GM18502 (cell line): ENCODE results near the gene MYL6B.
"Not testable (repeated sequence)": the region's sequence is repeated elsewhere in the genome, so short reads cannot be mapped to it uniquely, and the experiment has no call there.

Source experiments
- ATAC-seq: cut with Tn5 transposase; IDR thresholded peaks from one replicate; pipeline ENCODE4 v1.9.1; 2021; ENCODE audit warnings: mild to moderate bottlenecking; ENCODE audit not compliant: unreplicated experiment, poor library complexity

MYL6B gene

GRCh38 chr12:56151672-56152131, 685 bp upstream of the MYL6B start:
- peak; percentile 61 for ATAC-seq

GRCh38 chr12:56152756-56153677, 630 bp downstream of the MYL6B start:
- ATAC-seq: no peak

GRCh38 chr12:56153678-56154065, 1.3 kb downstream of the MYL6B start:
- no peak for ATAC-seq

- no peak for ATAC-seq
Observed at GRCh38 chr12:56154246-56154771, 1.9 kb downstream of the MYL6B start.

GRCh38 chr12:56154818-56155217, 2.4 kb downstream of the MYL6B start:
- no peak for ATAC-seq

GRCh38 chr12:56155256-56155845, 3.0 kb downstream of the MYL6B start:
- ATAC-seq: no peak

GRCh38 chr12:56156464-56157200, 4.2 kb downstream of the MYL6B start:
- ATAC-seq: not testable (repeated sequence)

GRCh38 chr12:56157201-56158028, 5.0 kb downstream of the MYL6B start:
- peak; percentile 38 for ATAC-seq

- peak; percentile 80 for ATAC-seq
Observed at GRCh38 chr12:56158029-56158925, 5.9 kb downstream of the MYL6B start, which contains the start of gene MYL6. Gene MYL6, plus strand, starts transcription at chr12:56158359. Its CDS starts 43 bp downstream, at chr12:56158402.

- no peak for ATAC-seq
Observed at GRCh38 chr12:56158926-56159461, 6.6 kb downstream of the MYL6B start.

GRCh38 chr12:56159482-56160192, 7.2 kb downstream of the MYL6B start:
- no peak for ATAC-seq

GRCh38 chr12:56160193-56160763, 7.9 kb downstream of the MYL6B start:
- no peak for ATAC-seq

- ATAC-seq: no peak
Observed at GRCh38 chr12:56160894-56161689, 8.7 kb downstream of the MYL6B start.

GRCh38 chr12:56161690-56162351, 9.4 kb downstream of the MYL6B start:
- no peak for ATAC-seq

GRCh38 chr12:56162468-56163290, 10.3 kb downstream of the MYL6B start:
- no peak for ATAC-seq
